ENCODE results near the gene JMJD1C. TPM values are rescaled to one million over a fixed set of nuclear protein-coding genes. Genes with fewer than 3 reads are reported as not detected.
A peak's percentile ranks its signal among the peaks of the same experiment; 100 is the strongest.

Gene JMJD1C
- total RNA-seq, 6 experiments from 2014 or later: 29.6 to 53.3 (median 38.2) TPM

DNA sequence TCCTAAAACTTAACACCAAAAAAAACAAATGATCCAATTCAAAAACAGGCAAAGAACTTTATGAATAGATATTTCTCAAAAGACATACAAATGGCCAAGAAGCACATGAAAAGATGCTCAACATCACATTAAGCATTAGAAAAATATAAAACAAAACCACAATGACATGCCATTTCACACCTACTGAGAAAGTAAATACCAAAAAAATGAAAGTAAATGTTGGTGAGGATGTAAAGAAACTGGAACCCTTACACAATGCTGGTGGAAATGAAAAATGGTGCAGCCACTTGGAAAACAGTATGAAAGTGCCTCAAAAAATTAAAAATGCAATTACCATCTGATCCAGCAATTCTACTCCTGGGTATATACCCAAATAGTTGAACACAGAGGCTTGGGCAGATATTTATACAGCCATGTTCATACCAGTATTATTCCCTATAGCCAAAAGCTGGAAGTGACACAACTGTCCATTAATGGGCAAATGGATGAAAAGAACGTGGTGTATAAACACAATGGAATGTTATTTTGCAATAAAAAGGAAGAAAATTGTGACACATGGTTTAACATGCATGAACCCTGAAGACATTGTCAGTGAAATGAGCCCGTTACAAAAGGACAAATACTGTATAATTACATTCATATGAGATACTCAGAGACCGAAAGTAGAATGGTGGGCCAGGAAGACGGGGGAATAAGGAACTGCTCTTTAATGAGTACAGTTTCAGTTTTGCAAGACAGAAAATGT lies 89.0 kb downstream of the JMJD1C start:
- H3K36me3 ChIP-seq: no peaks in the 10 kb centered on the region
- peak in 3 of 4 donors; percentile 34 to 52 (median 35) for ATAC-seq
- no peaks in the 10 kb centered on the region for H3K9me3 ChIP-seq
- no peaks in the 10 kb centered on the region for H3K4me1 ChIP-seq
- no peak overlapping the region for H3K27ac ChIP-seq
- H3K4me3 ChIP-seq: no peak overlapping the region
- TF ChIP-seq POLR2A (IDR thresholded peaks at IDR 0.05): no peak
- TF ChIP-seq, protein P1, sequence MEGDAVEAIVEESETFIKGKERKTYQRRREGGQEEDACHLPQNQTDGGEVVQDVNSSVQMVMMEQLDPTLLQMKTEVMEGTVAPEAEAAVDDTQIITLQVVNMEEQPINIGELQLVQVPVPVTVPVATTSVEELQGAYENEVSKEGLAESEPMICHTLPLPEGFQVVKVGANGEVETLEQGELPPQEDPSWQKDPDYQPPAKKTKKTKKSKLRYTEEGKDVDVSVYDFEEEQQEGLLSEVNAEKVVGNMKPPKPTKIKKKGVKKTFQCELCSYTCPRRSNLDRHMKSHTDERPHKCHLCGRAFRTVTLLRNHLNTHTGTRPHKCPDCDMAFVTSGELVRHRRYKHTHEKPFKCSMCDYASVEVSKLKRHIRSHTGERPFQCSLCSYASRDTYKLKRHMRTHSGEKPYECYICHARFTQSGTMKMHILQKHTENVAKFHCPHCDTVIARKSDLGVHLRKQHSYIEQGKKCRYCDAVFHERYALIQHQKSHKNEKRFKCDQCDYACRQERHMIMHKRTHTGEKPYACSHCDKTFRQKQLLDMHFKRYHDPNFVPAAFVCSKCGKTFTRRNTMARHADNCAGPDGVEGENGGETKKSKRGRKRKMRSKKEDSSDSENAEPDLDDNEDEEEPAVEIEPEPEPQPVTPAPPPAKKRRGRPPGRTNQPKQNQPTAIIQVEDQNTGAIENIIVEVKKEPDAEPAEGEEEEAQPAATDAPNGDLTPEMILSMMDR (IDR thresholded peaks at IDR 0.05): no peak
- no peak for DNase-seq
- H3K27me3 ChIP-seq: no peaks in the 10 kb centered on the region
- intact Hi-C loops (cut with DNase I): no loop called here
- WGBS (ENCODE audit: insufficient coverage, low coverage, low lambda C conversion rate, missing lambda C conversion rate): 68% methylated on average over 4 of the region's 4 CpGs

DNA sequence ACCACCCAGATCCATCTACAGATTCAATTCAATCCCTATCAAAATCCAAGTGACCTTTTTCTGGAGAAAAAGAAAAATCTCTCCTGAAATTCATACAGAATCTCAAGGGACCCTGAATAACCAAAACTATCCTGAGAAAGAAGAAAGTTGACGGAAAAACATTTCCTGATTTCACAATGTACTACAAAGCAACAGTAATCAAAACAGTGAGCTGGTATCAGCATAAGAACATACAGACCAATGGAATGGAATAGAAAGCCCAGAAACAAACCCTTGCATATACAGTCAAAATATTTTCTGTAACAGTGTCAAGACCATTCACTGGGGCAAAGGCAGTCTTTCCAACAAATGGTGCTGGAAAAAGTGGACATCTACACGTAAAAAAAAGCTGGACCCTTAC lies 89.9 kb downstream of the JMJD1C start:
- TF ChIP-seq, protein P1 (IDR thresholded peaks at IDR 0.05): no peak
- no peak for TF ChIP-seq POLR2A (IDR thresholded peaks at IDR 0.05)
- ATAC-seq: peak in 2 of 4 donors; percentile 39 to 43
- Histone ChIP-seq H3K4me1 (no peaks in the 10 kb centered on the region), H3K27ac (no peak overlapping the region), H3K4me3 (no peak overlapping the region), H3K9me3 (no peaks in the 10 kb centered on the region), H3K36me3 (no peaks in the 10 kb centered on the region), H3K27me3 (no peaks in the 10 kb centered on the region)
- DNase-seq: no peak
- intact Hi-C loops (cut with DNase I): no loop called here
- WGBS (ENCODE audit: insufficient coverage, low coverage, low lambda C conversion rate, missing lambda C conversion rate): 63% methylated on average over 2 of the region's 2 CpGs

DNA sequence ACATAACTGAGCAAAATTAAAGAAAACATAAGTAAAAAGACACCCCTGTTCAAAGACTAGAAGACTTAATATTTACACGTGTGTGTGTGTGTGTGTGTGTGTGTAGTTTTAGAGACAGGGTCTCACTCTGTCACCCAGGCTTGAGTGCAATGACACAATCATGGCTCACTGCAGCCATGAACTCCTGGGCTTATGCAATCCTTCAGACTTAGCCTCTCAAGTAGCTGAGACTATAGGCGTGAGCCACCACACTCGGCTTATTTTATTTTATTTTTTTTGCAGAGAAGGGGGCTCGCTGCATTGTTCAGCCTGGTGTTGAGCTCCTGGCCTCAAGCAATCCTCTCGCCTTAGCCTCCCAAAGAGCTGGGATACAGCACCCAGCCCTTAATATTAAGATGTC lies 90.3 kb downstream of the JMJD1C start:
- Histone ChIP-seq H3K4me3 (no peak overlapping the region), H3K4me1 (no peaks in the 10 kb centered on the region), H3K36me3 (no peaks in the 10 kb centered on the region), H3K9me3 (no peaks in the 10 kb centered on the region), H3K27ac (no peak overlapping the region), H3K27me3 (no peaks in the 10 kb centered on the region)
- 73% methylated on average over 3 of the region's 5 CpGs for WGBS (ENCODE audit: insufficient coverage, low coverage, low lambda C conversion rate, missing lambda C conversion rate)
- intact Hi-C loops (cut with DNase I): no loop called here
- no peak for DNase-seq
- peak in 2 of 4 donors; percentile 25 to 46 for ATAC-seq
- TF ChIP-seq, protein P1 (IDR thresholded peaks at IDR 0.05): no peak
- TF ChIP-seq POLR2A (IDR thresholded peaks at IDR 0.05): no peak

DNA sequence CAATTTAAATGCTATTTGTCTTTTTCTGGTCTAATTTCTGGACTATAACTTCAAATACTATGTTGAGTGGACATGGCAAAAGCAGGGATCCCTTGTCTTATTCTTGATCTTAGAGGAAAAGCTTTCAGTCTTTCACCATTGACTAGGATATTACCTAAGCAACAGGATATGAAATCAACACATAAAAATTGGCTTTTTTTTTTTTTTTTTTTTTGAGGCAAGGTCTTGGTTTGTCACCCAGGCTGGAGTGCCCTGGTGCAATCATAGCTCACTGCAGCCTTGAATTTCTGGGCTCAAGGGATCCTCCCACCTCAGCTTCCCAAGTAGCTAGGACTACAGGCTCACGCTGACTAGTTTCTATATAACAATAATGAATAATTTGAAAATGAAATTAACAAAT lies 90.8 kb downstream of the JMJD1C start:
- no peak for DNase-seq
- H3K27me3 ChIP-seq: no peaks in the 10 kb centered on the region
- H3K4me3 ChIP-seq: no peak overlapping the region
- H3K9me3 ChIP-seq: no peaks in the 10 kb centered on the region
- TF ChIP-seq, protein P1 (IDR thresholded peaks at IDR 0.05): no peak
- TF ChIP-seq POLR2A (IDR thresholded peaks at IDR 0.05): no peak
- ATAC-seq: no peak
- H3K4me1 ChIP-seq: no peaks in the 10 kb centered on the region
- intact Hi-C loops (cut with DNase I): no loop called here
- no peaks in the 10 kb centered on the region for H3K36me3 ChIP-seq
- no peak overlapping the region for H3K27ac ChIP-seq
- 100% methylated on average over 1 of the region's 1 CpG for WGBS (ENCODE audit: insufficient coverage, low coverage, low lambda C conversion rate, missing lambda C conversion rate)
